CD4-positive, alpha-beta T cell treated with Interleukin-6 at 100 ng/mL for 8 hours (primary cell): ENCODE results near the gene LIPN.
A peak's percentile ranks its signal among the peaks of the same experiment; 100 is the strongest.

Source experiments
- DNase-seq: peaks from one replicate; pipeline ENCODE4 v3.0.0-alpha.2; 2020; ENCODE audit warnings: mixed read lengths, low spot score

LIPN gene

GRCh38 chr10:88786032-88786770, 26.4 kb downstream of the LIPN start:
- no peak for DNase-seq

GRCh38 chr10:88787463-88787862, 27.6 kb downstream of the LIPN start:
- DNase-seq = no peak

GRCh38 chr10:88788924-88789323, 29.1 kb downstream of the LIPN start:
- no peak for DNase-seq

- DNase-seq = no peak
Observed at GRCh38 chr10:88791924-88792323, 32.1 kb downstream of the LIPN start.

- DNase-seq = no peak
Observed at GRCh38 chr10:88792661-88793060, 32.8 kb downstream of the LIPN start.

GRCh38 chr10:88793712-88794299, 34.0 kb downstream of the LIPN start:
- peak; percentile 7 for DNase-seq

GRCh38 chr10:88794731-88795130, 34.9 kb downstream of the LIPN start:
- no peak for DNase-seq

- no peak for DNase-seq
Observed at GRCh38 chr10:88800152-88801125, 40.6 kb downstream of the LIPN start.

GRCh38 chr10:88802523-88803285, 42.9 kb downstream of the LIPN start, which contains the start of gene LIPM:
TSS of gene LIPM (plus strand) at chr10:88802730. CDS start at chr10:88802897, 167 bp downstream.
- no peak for DNase-seq

GRCh38 chr10:88803641-88804040, 43.8 kb downstream of the LIPN start:
- DNase-seq = no peak

- DNase-seq = no peak
Observed at GRCh38 chr10:88804083-88804812, 44.4 kb downstream of the LIPN start.

GRCh38 chr10:88805361-88805760, 45.5 kb downstream of the LIPN start:
- no peak for DNase-seq

GRCh38 chr10:88805924-88806323, 46.1 kb downstream of the LIPN start:
- DNase-seq = no peak

GRCh38 chr10:88809621-88810020, 49.8 kb downstream of the LIPN start:
- no peak for DNase-seq

GRCh38 chr10:88810196-88810961, 50.6 kb downstream of the LIPN start:
- peak; percentile 55 for DNase-seq

GRCh38 chr10:88813200-88813599, 53.4 kb downstream of the LIPN start:
- DNase-seq = no peak

GRCh38 chr10:88819290-88819689, 59.5 kb downstream of the LIPN start:
- no peak for DNase-seq

- DNase-seq = no peak
Observed at GRCh38 chr10:88820748-88821401, 61.1 kb downstream of the LIPN start.

GRCh38 chr10:88826388-88826787, 66.6 kb downstream of the LIPN start:
- DNase-seq = no peak

- no peak for DNase-seq
Observed at GRCh38 chr10:88827671-88828070, 67.9 kb downstream of the LIPN start.
